ENCODE data around the gene ZGLP1. TPM values are rescaled to one million over a fixed set of nuclear protein-coding genes. Genes with fewer than 3 reads are reported as not detected.

Gene ZGLP1
- total and polyA plus RNA-seq, 2 of the 13 experiments (the other 11 are each of a cell fraction or from before 2014, with no cell fraction given), result 2.4 to 3.0 TPM

DNA sequence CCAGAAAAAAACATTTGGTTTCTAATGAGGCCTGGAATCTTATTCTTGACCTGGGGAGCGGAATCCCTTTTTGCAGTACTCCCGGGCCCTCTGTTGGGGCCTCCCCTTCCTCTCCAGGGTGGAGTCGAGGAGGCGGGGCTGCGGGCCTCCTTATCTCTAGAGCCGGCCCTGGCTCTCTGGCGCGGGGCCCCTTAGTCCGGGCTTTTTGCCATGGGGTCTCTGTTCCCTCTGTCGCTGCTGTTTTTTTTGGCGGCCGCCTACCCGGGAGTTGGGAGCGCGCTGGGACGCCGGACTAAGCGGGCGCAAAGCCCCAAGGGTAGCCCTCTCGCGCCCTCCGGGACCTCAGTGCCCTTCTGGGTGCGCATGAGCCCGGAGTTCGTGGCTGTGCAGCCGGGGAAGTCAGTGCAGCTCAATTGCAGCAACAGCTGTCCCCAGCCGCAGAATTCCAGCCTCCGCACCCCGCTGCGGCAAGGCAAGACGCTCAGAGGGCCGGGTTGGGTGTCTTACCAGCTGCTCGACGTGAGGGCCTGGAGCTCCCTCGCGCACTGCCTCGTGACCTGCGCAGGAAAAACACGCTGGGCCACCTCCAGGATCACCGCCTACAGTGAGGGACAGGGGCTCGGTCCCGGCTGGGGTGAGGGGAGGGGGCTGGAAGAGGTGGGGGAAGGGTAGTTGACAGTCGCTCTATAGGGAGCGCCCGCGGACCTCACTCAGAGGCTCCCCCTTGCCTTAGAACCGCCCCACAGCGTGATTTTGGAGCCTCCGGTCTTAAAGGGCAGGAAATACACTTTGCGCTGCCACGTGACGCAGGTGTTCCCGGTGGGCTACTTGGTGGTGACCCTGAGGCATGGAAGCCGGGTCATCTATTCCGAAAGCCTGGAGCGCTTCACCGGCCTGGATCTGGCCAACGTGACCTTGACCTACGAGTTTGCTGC, 22.5 kb downstream of the ZGLP1 start, which contains the start of gene ICAM4 (continued):
- TF ChIP-seq, protein P1, sequence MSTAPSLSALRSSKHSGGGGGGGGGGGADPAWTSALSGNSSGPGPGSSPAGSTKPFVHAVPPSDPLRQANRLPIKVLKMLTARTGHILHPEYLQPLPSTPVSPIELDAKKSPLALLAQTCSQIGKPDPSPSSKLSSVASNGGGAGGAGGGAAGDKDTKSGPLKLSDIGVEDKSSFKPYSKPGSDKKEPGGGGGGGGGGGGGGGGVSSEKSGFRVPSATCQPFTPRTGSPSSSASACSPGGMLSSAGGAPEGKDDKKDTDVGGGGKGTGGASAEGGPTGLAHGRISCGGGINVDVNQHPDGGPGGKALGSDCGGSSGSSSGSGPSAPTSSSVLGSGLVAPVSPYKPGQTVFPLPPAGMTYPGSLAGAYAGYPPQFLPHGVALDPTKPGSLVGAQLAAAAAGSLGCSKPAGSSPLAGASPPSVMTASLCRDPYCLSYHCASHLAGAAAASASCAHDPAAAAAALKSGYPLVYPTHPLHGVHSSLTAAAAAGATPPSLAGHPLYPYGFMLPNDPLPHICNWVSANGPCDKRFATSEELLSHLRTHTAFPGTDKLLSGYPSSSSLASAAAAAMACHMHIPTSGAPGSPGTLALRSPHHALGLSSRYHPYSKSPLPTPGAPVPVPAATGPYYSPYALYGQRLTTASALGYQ (CRISPR knock-in tag; IDR thresholded peaks at IDR 0.05), result peak; percentile 53; the same call in 1 of the 2 replicates
- TF ChIP-seq ELF3 (CRISPR knock-in tag; IDR thresholded peaks at IDR 0.05) (0 out of 2 replicates have a peak, but pooled peaks have one; percentile 8), ARNT2 (CRISPR knock-in tag; IDR thresholded peaks at IDR 0.05; ENCODE audit: low read depth) (peak; percentile 34; the same call in 1 of the 2 replicates), NCOA2 (CRISPR knock-in tag; IDR thresholded peaks at IDR 0.05) (0 out of 2 replicates have a peak, but pooled peaks have one; percentile 24), PHF21A (CRISPR knock-in tag; IDR thresholded peaks at IDR 0.05) (peak; percentile 65; the same call in 1 of the 2 replicates), REXO4 (CRISPR knock-in tag; IDR thresholded peaks at IDR 0.05; ENCODE audit: borderline replicate concordance) (peak; percentile 60; the same call in 1 of the 2 replicates), ZNF672 (CRISPR knock-in tag; IDR thresholded peaks at IDR 0.05) (0 out of 2 replicates have a peak, but pooled peaks have one; percentile 82), POLR2G (IDR thresholded peaks at IDR 0.05; ENCODE audit: low read depth, low read length) (peak; percentile 72), ZBTB40 (IDR thresholded peaks at IDR 0.05) (no peak), ZBTB40 (CRISPR knock-in tag; IDR thresholded peaks at IDR 0.05) (0 out of 2 replicates have a peak, but pooled peaks have one; percentile 29), ZNF335 (CRISPR knock-in tag; IDR thresholded peaks at IDR 0.05) (no peak; the same call in 1 of the 2 replicates), CENPT (CRISPR knock-in tag; IDR thresholded peaks at IDR 0.05; ENCODE audit: low read depth) (peak; percentile 59; the same call in 1 of the 2 replicates), IRF1 (CRISPR knock-in tag; IDR thresholded peaks at IDR 0.05; ENCODE audit: low read depth) (no peak), AGO2 (optimal IDR thresholded peaks at IDR 0.05; ENCODE audit: low read depth, low read length) (peak; percentile 97), CCDC6 (CRISPR knock-in tag; IDR thresholded peaks at IDR 0.05) (0 out of 2 replicates have a peak, but pooled peaks have one; percentile 14), MIER2 (CRISPR knock-in tag; IDR thresholded peaks at IDR 0.05) (no peak)

All from HepG2 (cell line).